ENCODE measurements around the gene ADARB1.

DNA sequence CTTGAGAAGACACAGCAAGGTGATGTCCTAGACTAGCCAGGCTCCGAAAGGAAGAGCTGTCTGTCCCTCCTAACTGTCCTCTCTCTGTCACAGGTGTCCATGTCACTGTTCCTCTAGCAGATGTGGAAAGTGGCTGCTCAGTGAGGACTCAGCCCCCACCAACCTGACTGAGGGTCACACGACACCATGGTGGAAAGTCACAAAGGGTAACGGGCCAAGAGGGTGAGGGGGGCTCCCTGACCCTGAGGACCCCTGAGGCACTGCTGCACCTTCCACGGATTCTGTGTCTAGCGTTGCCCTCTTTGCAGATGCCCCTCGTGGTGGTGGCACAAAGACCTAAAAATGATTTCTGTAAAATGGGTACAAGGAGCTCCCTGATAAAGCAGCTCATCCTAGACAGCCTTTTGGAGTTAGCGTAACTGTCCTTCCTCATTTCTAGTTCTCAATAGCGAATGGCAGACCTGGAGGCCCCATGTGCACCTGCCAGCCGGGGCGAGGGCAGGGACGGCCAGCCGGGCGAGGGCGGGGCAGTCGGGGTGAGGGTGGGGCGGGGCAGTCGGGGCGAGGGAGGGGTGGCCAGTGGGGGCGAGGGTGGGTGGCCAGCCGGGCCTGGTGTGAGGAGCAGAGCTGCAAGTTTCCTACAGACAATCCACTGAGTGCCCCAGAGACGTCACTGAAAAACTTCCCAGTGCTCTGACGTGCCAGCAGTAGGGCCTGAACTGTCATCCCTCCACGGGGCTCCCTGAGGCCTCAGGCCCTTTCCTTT lies 189.9 kb downstream of the ADARB1 start:
- TF ChIP-seq, protein P1, sequence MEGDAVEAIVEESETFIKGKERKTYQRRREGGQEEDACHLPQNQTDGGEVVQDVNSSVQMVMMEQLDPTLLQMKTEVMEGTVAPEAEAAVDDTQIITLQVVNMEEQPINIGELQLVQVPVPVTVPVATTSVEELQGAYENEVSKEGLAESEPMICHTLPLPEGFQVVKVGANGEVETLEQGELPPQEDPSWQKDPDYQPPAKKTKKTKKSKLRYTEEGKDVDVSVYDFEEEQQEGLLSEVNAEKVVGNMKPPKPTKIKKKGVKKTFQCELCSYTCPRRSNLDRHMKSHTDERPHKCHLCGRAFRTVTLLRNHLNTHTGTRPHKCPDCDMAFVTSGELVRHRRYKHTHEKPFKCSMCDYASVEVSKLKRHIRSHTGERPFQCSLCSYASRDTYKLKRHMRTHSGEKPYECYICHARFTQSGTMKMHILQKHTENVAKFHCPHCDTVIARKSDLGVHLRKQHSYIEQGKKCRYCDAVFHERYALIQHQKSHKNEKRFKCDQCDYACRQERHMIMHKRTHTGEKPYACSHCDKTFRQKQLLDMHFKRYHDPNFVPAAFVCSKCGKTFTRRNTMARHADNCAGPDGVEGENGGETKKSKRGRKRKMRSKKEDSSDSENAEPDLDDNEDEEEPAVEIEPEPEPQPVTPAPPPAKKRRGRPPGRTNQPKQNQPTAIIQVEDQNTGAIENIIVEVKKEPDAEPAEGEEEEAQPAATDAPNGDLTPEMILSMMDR (IDR thresholded peaks at IDR 0.05): no peak
- TF ChIP-seq POLR2AphosphoS5 (IDR thresholded peaks at IDR 0.05) (no peak), POLR2A (IDR thresholded peaks at IDR 0.05) (no peak), EP300 (IDR thresholded peaks at IDR 0.05) (no peak)

Data from stomach (tissue), 4 donors.